GM18858 (cell line): ENCODE data around the gene TUBA8.
"Not testable (repeated sequence)": the region's sequence is repeated elsewhere in the genome, so short reads cannot be mapped to it uniquely, and the experiment has no call there.

Experiments used
- ATAC-seq: cut with Tn5 transposase; IDR thresholded peaks from one replicate; pipeline ENCODE4 v1.9.1; 2021; ENCODE audit not compliant: unreplicated experiment

Gene TUBA8

GRCh38 chr22:18170284-18170683 lies 59.7 kb downstream of the TUBA8 start:
- ATAC-seq = not testable (repeated sequence)

- ATAC-seq = not testable (repeated sequence)
Measured at GRCh38 chr22:18172203-18172602, 61.6 kb downstream of the TUBA8 start.

DNA sequence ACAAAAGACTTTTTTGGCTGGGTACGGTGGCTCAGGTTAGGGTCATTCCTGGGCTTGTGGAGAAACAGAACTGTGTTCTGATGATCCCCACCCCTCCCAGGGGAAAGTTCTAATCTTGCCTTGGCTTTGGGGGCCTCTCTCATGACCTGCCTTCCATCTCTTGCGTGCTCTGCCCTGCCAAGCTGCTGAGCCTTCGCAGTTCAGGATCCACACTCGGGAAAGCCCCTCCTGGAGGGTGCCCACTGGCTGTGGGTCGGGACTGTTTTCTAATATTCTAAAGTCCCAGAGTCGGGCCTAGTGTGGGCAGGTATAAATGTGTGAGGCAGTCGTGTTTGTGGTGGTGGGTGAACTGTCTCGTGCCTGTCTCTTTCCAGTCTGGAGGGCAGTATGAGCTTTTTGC lies 62.2 kb downstream of the TUBA8 start:
- ATAC-seq = not testable (repeated sequence)

DNA sequence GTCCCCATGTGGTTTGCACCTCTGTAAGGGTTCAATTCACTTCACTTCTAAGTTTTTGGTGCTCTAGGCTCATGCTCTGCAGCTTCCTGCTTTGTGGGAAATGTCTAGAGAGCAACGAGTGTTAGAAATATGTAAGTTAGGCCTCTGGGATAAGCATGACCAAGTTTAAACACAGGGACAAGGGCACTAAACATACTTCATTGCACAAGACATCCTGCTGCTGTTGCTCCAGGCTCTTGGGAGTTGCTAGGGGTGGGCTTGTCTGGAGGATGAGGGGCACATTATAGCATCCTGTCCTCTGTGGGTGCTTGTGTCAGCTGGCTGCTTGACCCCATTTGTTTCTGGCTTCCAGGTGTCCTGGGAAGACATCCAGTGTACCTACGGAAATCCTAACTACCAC lies 62.8 kb downstream of the TUBA8 start:
- not testable (repeated sequence) for ATAC-seq
